OCI-LY3 (cell line): ENCODE data around the gene CREB5.

Experiments
- H2AFZ ChIP-seq: fragments of 200-600, 300-600 bp; shearing (Covaris generic); 2 replicates; pipeline ENCODE4 v1.6.0; 2014; ENCODE audit warnings: antibody characterized with exemption, low read depth, low read length
- H3K27ac ChIP-seq: fragments of 200-600, 300-600 bp; sonication (generic); 2 replicates; pipeline ENCODE4 v1.5.1; 2014; ENCODE audit warnings: mild to moderate bottlenecking, low read length, moderate library complexity, mixed read lengths
- H3K27me3 ChIP-seq: fragments of 200-600, 300-600 bp; sonication (generic); 2 replicates; pipeline ENCODE4 v1.6.1; 2014; ENCODE audit warnings: low read depth, low read length, mixed read lengths
- H3K36me3 ChIP-seq: fragments of 200-600, 300-600 bp; sonication (generic); replicated peaks from 2 replicates; pipeline ENCODE3; 2014; ENCODE audit warnings: low read depth, low read length, mixed read lengths
- H3K4me1 ChIP-seq: fragments of 300-600, 200-600 bp; sonication (generic); 2 replicates; pipeline ENCODE4 v1.6.1; 2014; ENCODE audit warnings: low read length, mixed read lengths
- H3K4me2 ChIP-seq: fragments of 200-600, 300-600 bp; sonication (generic); 2 replicates; pipeline ENCODE4 v1.6.1; 2014; ENCODE audit warnings: low read length, mixed read lengths
- H3K4me3 ChIP-seq: fragments of 300-600, 200-600 bp; sonication (generic); 2 replicates; pipeline ENCODE4 v1.5.1; 2014; ENCODE audit warnings: antibody characterized with exemption, mild to moderate bottlenecking, low read length, moderate library complexity
- H3K79me2 ChIP-seq: fragments of 300-600, 200-600 bp; shearing (Covaris generic); 2 replicates; pipeline ENCODE4 v1.6.1; 2014; ENCODE audit warnings: mild to moderate bottlenecking, low read length, mixed read lengths
- H3K9ac ChIP-seq: fragments of 300-600, 200-600 bp; shearing (Covaris generic); 2 replicates; pipeline ENCODE4 v1.6.0; 2014; ENCODE audit warnings: mild to moderate bottlenecking, low read length, moderate library complexity
- H3K9me3 ChIP-seq: fragments of 200-600, 300-600 bp; shearing (Covaris generic); 2 replicates; pipeline ENCODE4 v1.6.1; 2014; ENCODE audit warnings: low read length, mixed read lengths; ENCODE audit not compliant: insufficient read depth
- H4K20me1 ChIP-seq: fragments of 200-600, 300-600 bp; sonication (generic); 2 replicates; pipeline ENCODE4 v1.6.1; 2016; ENCODE audit warnings: low read length, mixed read lengths; ENCODE audit not compliant: insufficient read depth
- EZH2phosphoT487 ChIP-seq: fragments of 200-600 bp; shearing (Covaris generic); IDR thresholded peaks from 2 replicates; pipeline ENCODE4 v1.6.1; 2018; ENCODE audit warnings: antibody characterized with exemption, mixed run types, low read depth
- TF ChIP-seq, protein P1 (sequence below): fragments of 200-600, 300-600 bp; sonication (generic); IDR thresholded peaks from 2 replicates; pipeline ENCODE4 v1.5.1; 2014; ENCODE audit warnings: antibody characterized with exemption, low read length, low read depth

Gene CREB5

DNA sequence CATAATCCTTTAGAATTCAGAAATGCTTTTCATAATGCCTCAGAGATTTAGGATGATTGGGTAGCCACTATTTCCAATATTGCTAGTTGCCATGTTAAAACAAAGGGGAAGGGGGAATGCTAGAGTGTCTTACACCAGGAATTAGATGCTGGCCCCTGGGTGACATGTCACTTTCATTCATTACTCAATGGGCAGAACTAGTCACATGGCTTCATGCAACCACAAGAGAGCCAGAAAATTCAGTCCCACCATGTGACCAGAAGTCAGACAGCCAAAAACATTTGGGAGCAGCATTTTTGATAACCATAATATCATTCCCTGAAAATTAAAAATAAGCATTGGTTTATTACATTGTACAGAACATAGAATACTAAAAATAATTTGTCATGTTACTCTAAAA lies 81.2 kb downstream of the CREB5 start:
- no peaks in the 10 kb centered on the region for H3K4me1 ChIP-seq
- no peak overlapping the region for H2AFZ ChIP-seq
- no peaks in the 10 kb centered on the region for H3K79me2 ChIP-seq
- H3K9ac ChIP-seq = no peak overlapping the region
- H3K27me3 ChIP-seq = peaks cover 18% of the 10 kb centered on the region
- H4K20me1 ChIP-seq = no peaks in the 10 kb centered on the region
- no peak overlapping the region for H3K27ac ChIP-seq
- H3K36me3 ChIP-seq = no peaks in the 10 kb centered on the region
- TF ChIP-seq, protein P1, sequence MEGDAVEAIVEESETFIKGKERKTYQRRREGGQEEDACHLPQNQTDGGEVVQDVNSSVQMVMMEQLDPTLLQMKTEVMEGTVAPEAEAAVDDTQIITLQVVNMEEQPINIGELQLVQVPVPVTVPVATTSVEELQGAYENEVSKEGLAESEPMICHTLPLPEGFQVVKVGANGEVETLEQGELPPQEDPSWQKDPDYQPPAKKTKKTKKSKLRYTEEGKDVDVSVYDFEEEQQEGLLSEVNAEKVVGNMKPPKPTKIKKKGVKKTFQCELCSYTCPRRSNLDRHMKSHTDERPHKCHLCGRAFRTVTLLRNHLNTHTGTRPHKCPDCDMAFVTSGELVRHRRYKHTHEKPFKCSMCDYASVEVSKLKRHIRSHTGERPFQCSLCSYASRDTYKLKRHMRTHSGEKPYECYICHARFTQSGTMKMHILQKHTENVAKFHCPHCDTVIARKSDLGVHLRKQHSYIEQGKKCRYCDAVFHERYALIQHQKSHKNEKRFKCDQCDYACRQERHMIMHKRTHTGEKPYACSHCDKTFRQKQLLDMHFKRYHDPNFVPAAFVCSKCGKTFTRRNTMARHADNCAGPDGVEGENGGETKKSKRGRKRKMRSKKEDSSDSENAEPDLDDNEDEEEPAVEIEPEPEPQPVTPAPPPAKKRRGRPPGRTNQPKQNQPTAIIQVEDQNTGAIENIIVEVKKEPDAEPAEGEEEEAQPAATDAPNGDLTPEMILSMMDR = no peak
- TF ChIP-seq EZH2phosphoT487 = no peak
- H3K4me2 ChIP-seq = no peak overlapping the region
- H3K9me3 ChIP-seq = no peaks in the 10 kb centered on the region
- H3K4me3 ChIP-seq = no peak overlapping the region

DNA sequence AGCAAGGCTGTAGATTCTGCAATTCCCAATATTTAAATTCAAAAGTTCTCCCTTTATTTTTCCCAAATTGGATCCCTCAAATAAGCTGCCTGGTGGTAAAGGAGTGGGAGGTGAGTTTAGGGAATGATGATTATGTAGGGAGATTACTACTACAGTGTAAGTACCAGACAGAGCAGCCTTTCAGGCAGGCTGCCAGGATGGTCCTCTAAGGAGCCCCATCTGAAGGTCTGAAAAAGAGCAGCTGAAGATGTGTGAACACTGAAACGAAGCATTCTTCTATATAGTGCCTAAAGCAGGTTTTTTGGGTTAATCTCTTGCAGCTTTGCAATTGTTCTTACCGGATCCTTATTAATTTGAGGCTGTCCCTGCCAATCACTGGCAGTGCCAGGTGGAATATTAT lies 84.7 kb downstream of the CREB5 start:
- no peaks in the 10 kb centered on the region for H3K9me3 ChIP-seq
- peaks cover 23% of the 10 kb centered on the region for H3K27me3 ChIP-seq
- H2AFZ ChIP-seq = no peak overlapping the region
- TF ChIP-seq, protein P1 = no peak
- TF ChIP-seq EZH2phosphoT487 = no peak
- H3K4me1 ChIP-seq = no peaks in the 10 kb centered on the region
- H3K4me3 ChIP-seq = no peak overlapping the region
- H3K27ac ChIP-seq = no peak overlapping the region
- no peaks in the 10 kb centered on the region for H3K79me2 ChIP-seq
- no peak overlapping the region for H3K9ac ChIP-seq
- H4K20me1 ChIP-seq = no peaks in the 10 kb centered on the region
- H3K36me3 ChIP-seq = no peaks in the 10 kb centered on the region
- no peak overlapping the region for H3K4me2 ChIP-seq

DNA sequence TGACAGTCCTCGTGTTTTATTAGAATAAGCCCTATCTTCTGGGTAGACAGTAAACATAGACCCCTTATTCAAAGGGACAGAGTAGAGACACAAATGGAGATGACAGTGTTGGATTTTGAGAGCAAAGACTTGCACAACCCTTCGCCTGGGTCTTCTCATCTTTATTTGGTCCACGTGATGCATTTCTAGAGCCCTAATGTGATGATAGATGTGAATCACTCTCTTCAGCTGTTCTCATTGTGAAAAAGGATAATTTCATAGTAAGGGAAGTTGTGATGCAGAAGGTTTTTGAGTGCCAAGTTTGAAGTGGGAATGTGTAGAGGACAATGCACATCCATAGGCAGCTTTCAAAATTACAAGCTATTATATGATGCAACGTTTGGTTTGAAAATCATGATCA lies 86.3 kb downstream of the CREB5 start:
- H3K4me1 ChIP-seq = no peaks in the 10 kb centered on the region
- no peak overlapping the region for H3K9ac ChIP-seq
- no peak overlapping the region for H2AFZ ChIP-seq
- H4K20me1 ChIP-seq = no peaks in the 10 kb centered on the region
- no peaks in the 10 kb centered on the region for H3K36me3 ChIP-seq
- no peaks in the 10 kb centered on the region for H3K9me3 ChIP-seq
- peaks cover 27% of the 10 kb centered on the region for H3K27me3 ChIP-seq
- H3K27ac ChIP-seq = no peak overlapping the region
- H3K4me3 ChIP-seq = no peak overlapping the region
- TF ChIP-seq, protein P1 = no peak
- TF ChIP-seq EZH2phosphoT487 = no peak
- no peaks in the 10 kb centered on the region for H3K79me2 ChIP-seq
- no peak overlapping the region for H3K4me2 ChIP-seq

DNA sequence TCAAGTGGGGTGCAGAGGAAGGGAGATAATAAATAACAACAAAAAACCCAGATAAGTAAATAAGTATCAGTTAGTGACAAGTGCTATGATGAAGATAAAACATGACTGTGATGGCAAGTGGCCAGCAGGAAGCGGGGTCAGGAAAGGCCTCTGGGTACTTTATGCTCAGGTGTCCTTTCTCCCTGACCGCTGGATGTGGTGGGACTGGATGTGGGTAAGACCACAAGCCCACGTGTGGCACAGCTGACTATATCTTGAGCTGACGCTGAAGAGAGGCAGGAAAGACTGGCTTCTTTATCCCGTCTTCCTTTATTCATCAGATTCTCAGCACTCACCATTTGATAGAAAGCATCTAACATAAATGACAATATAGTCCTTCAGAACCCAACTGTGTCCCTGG lies 87.8 kb downstream of the CREB5 start:
- Histone ChIP-seq H3K4me1 (no peaks in the 10 kb centered on the region), H3K9ac (no peak overlapping the region), H3K27me3 (peaks cover 25% of the 10 kb centered on the region), H2AFZ (no peak overlapping the region), H3K79me2 (no peaks in the 10 kb centered on the region), H3K4me2 (no peak overlapping the region), H3K27ac (no peak overlapping the region), H3K9me3 (no peaks in the 10 kb centered on the region), H3K36me3 (no peaks in the 10 kb centered on the region), H3K4me3 (no peak overlapping the region), H4K20me1 (no peaks in the 10 kb centered on the region)
- no peak for TF ChIP-seq EZH2phosphoT487
- TF ChIP-seq, protein P1 = no peak
